Thoracic aorta (tissue), 2 donors: ENCODE measurements around the gene ST7. TPM values are rescaled to one million over a fixed set of nuclear protein-coding genes. Genes with fewer than 3 reads are reported as not detected.
"Not testable (repeated sequence)": the region's sequence is repeated elsewhere in the genome, so short reads cannot be mapped to it uniquely, and the experiment has no call there.

ENCODE experiments used
- ATAC-seq: fragments of 150-250 bp; one replicate; pipeline ENCODE4 v1.8.0; 2017; ENCODE audit warnings: low read depth; ENCODE audit not compliant: insufficient number of reproducible peaks, low FRiP score
- DNase-seq: peaks from one replicate; pipeline ENCODE4 v3.0.0-alpha.2; 2020; ENCODE audit warnings: low spot score
- H3K27ac ChIP-seq, 2 donors: fragments of 200-600 bp; sonication (generic); 1 replicate in 1 of 2; 2 replicates in 1 of 2; pipeline ENCODE4 v1.5.1; 2016; ENCODE audit warnings: mild to moderate bottlenecking in 2 of 2, moderate library complexity in 2 of 2
- H3K27me3 ChIP-seq: fragments of 200-600 bp; sonication (generic); replicated peaks from 2 replicates; pipeline ENCODE4 v1.6.0; 2016; ENCODE audit warnings: mild to moderate bottlenecking; ENCODE audit not compliant: insufficient read depth
- H3K36me3 ChIP-seq: fragments of 200-600 bp; sonication (generic); one replicate; pipeline ENCODE4 v1.5.1; 2016
- H3K4me1 ChIP-seq, 2 donors: fragments of 200-600 bp; sonication (generic); 1 replicate in 1 of 2; 2 replicates in 1 of 2; pipeline versions ENCODE4 v1.5.1 to v1.6.0; 2016; ENCODE audit warnings: low read depth in 2 of 2, mild to moderate bottlenecking in 1 of 2; ENCODE audit not compliant: control insufficient read depth in 1 of 2
- H3K4me3 ChIP-seq: fragments of 200-600 bp; sonication (generic); 2 replicates; pipeline ENCODE4 v1.5.1; 2016; ENCODE audit warnings: mild to moderate bottlenecking
- H3K9me3 ChIP-seq: fragments of 200-600 bp; sonication (generic); 2 replicates; pipeline ENCODE4 v1.5.1; 2016
- total RNA-seq, 2 donors: library from RNA; depleted of rRNA; stranded (reverse); fragments of >200 nt; gene quantifications; one replicate each; pipeline versions ENCODE4 v1.1.0 to v1.2.3, GENCODE V29; 2016
- TF ChIP-seq, protein P1 (sequence below): fragments of 200-600 bp; sonication (generic); IDR thresholded peaks from one replicate; pipeline ENCODE4 v1.5.1; 2019; ENCODE audit warnings: antibody characterized with exemption

The ST7 gene
- total RNA-seq, 2 donors from 2014 or later, result 29.8 to 56.2 TPM

DNA sequence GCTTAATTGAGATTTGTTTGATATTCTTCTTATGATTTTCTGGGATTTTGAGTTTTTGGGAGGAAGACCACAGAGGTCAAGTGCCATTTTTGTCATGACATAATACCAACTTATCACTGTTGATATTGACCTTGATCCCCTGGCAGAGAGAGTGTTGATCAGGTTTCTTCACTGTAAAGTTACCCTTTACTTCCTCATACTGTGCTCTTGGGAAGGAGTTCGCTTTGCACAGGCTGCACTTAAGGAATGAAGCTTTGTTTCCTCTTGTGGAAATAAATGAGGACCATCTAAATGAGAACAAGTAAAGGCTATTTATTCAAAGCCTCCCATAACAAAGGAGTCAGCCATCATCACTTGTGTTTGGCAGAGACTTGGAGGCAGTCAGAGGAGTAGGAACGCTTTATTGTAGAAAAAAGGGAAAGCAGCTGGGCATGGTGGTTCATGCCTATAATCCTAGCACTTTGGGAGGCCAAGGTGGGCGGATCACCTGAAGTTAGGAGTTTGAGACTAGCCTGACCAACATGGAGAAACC is 16.1 kb downstream of the ST7 start:
- Histone ChIP-seq H3K9me3 (no peaks in the 10 kb centered on the region), H3K4me3 (no peak overlapping the region), H3K27ac (no peak overlapping the region), H3K27me3 (no peaks in the 10 kb centered on the region), H3K36me3 (no peaks in the 10 kb centered on the region), H3K4me1 (peaks cover 4 to 8% of the 10 kb centered on the region in 2 donors)
- DNase-seq (no peak), ATAC-seq (no peak)
- TF ChIP-seq, protein P1, sequence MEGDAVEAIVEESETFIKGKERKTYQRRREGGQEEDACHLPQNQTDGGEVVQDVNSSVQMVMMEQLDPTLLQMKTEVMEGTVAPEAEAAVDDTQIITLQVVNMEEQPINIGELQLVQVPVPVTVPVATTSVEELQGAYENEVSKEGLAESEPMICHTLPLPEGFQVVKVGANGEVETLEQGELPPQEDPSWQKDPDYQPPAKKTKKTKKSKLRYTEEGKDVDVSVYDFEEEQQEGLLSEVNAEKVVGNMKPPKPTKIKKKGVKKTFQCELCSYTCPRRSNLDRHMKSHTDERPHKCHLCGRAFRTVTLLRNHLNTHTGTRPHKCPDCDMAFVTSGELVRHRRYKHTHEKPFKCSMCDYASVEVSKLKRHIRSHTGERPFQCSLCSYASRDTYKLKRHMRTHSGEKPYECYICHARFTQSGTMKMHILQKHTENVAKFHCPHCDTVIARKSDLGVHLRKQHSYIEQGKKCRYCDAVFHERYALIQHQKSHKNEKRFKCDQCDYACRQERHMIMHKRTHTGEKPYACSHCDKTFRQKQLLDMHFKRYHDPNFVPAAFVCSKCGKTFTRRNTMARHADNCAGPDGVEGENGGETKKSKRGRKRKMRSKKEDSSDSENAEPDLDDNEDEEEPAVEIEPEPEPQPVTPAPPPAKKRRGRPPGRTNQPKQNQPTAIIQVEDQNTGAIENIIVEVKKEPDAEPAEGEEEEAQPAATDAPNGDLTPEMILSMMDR, result no peak

GRCh38 chr7:116970238-116970910 is 17.1 kb downstream of the ST7 start:
- DNase-seq (no peak), ATAC-seq (no peak)
- Histone ChIP-seq H3K27me3 (no peaks in the 10 kb centered on the region), H3K4me3 (no peak overlapping the region), H3K9me3 (no peaks in the 10 kb centered on the region), H3K4me1 (peaks cover 4 to 8% of the 10 kb centered on the region in 2 donors), H3K36me3 (no peaks in the 10 kb centered on the region), H3K27ac (no peak overlapping the region)
- TF ChIP-seq, protein P1, result no peak

DNA sequence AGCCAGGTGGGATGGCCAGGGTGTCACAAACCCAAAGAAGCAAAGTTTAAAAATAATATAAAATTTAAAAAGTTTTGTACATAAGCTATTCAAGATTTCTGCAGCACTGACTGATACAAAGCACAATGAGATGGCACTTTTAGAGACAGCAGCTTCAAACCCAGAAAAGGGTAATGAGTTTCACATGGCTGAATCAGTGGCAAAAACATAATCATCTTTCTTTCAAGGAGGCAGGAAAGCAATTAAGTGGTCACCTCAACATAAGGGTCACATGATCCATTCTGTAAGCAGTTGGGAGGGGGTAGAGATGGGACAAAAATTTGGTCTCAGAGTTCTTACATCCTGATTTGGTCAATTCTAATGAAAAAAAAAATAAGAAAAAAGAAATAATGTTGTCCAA is 17.9 kb downstream of the ST7 start:
- H3K27ac ChIP-seq, H3K4me3 ChIP-seq, H3K4me1 ChIP-seq, ATAC-seq, H3K9me3 ChIP-seq, H3K36me3 ChIP-seq, DNase-seq, H3K27me3 ChIP-seq: not testable (repeated sequence)

- TF ChIP-seq, protein P1, result no peak
- Histone ChIP-seq H3K27me3 (no peaks in the 10 kb centered on the region), H3K36me3 (no peaks in the 10 kb centered on the region), H3K9me3 (no peaks in the 10 kb centered on the region), H3K27ac (no peak overlapping the region), H3K4me3 (no peak overlapping the region), H3K4me1 (peaks cover 4 to 8% of the 10 kb centered on the region in 2 donors)
- no peak for ATAC-seq
- DNase-seq, result no peak
Observed at GRCh38 chr7:116971869-116972268, 18.6 kb downstream of the ST7 start.

DNA sequence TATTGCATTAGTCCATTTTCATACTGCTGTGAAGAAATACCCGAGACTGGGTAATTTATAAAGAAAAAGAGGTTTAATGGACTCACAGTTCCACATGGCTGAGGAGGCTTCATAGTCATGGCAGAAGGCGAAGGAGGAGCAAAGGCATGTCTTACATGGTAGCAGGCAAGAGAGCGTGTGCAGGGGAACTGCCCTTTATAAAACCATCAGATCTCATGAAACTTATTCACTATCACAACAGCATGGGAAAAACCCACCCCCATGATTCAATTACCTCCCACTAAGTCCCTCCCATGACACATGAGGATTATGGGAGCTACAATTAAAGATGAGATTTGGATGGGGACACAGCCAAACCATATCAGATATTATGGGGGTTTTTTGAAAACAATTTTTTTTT is 21.7 kb downstream of the ST7 start:
- not testable (repeated sequence) for H3K4me1 ChIP-seq, ATAC-seq, H3K4me3 ChIP-seq

GRCh38 chr7:116977172-116977571 is 23.9 kb downstream of the ST7 start:
- H3K27ac ChIP-seq, result no peak overlapping the region
- DNase-seq (no peak), ATAC-seq (no peak)
- no peak overlapping the region for H3K4me3 ChIP-seq
- H3K9me3 ChIP-seq, result no peaks in the 10 kb centered on the region
- no peaks in the 10 kb centered on the region for H3K27me3 ChIP-seq
- TF ChIP-seq, protein P1, result no peak
- no peaks in the 10 kb centered on the region for H3K4me1 ChIP-seq
- H3K36me3 ChIP-seq, result no peaks in the 10 kb centered on the region

More for the DNA sequence above, 21.7 kb downstream of the ST7 start:
- DNase-seq, H3K36me3 ChIP-seq, H3K27ac ChIP-seq, H3K9me3 ChIP-seq, H3K27me3 ChIP-seq: not testable (repeated sequence)
